HepG2 (cell line): Measurements from ENCODE around the gene OR2T33. TPM values are rescaled to one million over a fixed set of nuclear protein-coding genes. Genes with fewer than 3 reads are reported as not detected.

ENCODE experiments used
- ATAC-seq: fragments of 200-7000 bp; cut with Tn5 transposase; 3 replicates; pipeline ENCODE4 v1.9.1; 2020; ENCODE audit warnings: mild to moderate bottlenecking, moderate library complexity
- BruUV-seq: library from RNA; stranded (reverse); fragments of 400-500 nt; replicated peaks from 2 replicates; lab custom pipeline; 2021; lab: Mats Ljungman, UMichigan
- CTCF ChIA-PET: fragments of 300-600 bp; formaldehyde crosslinking; extraction: SDS; loops from one replicate; lab custom pipeline; 2021; ENCODE audit warnings: low total read pairs, inconsistent platforms, low intra/inter-chr PET ratio; lab: Yijun Ruan, JAX
- POLR2A ChIA-PET: fragments of 350-600 bp; sonication (Branson Sonifier 250); formaldehyde crosslinking; loops from one replicate; lab custom pipeline; 2020; ENCODE audit warnings: antibody characterized with exemption, inconsistent platforms; lab: Yijun Ruan, JAX
- DNase-seq: peaks from one replicate; pipeline ENCODE4 v3.0.0-alpha.2; 2015; ENCODE audit warnings: low spot score
- FAIRE-seq: peaks from 3 replicates; lab custom pipeline; 2011; peaks lifted over from hg19 to GRCh38; lab: Jason Lieb, UNC
- H2AFZ ChIP-seq: one replicate; pipeline ENCODE4 v1.6.1; 2011; ENCODE audit warnings: low read length, inconsistent platforms
- H3K27ac ChIP-seq: fragments of 300-600 bp; 3 replicates; pipeline ENCODE4 v1.8.0; 2011; ENCODE audit warnings: mixed run types, mild to moderate bottlenecking, mixed read lengths, low read length, inconsistent platforms; ENCODE audit not compliant: insufficient read depth; ENCODE audit errors: extremely low read length
- H3K27me3 ChIP-seq, 2 experiments: fragments of 200-600 bp in 1 of 2; 2 replicates in 1 of 2; 3 replicates in 1 of 2; pipeline versions ENCODE4 v1.6.0 to v1.8.0; 2011; ENCODE audit warnings: low read length in 2 of 2, mild to moderate bottlenecking in 2 of 2, moderate library complexity in 2 of 2, inconsistent platforms in 1 of 2; ENCODE audit not compliant: insufficient read depth in 2 of 2, control insufficient read depth in 1 of 2
- H3K36me3 ChIP-seq, 2 experiments: fragments of 200-600 bp in 1 of 2; replicated peaks in 1 of 2; 2 replicates in 1 of 2; 3 replicates in 1 of 2; pipeline versions ENCODE4 v1.5.1 to v1.8.0; 2011; ENCODE audit warnings: low read length in 2 of 2, inconsistent platforms in 1 of 2; ENCODE audit not compliant: insufficient read depth in 2 of 2, control insufficient read depth in 1 of 2
- H3K4me1 ChIP-seq: 2 replicates; pipeline ENCODE4 v1.5.1; 2012; ENCODE audit warnings: low read length, inconsistent platforms; ENCODE audit not compliant: insufficient read depth
- H3K4me2 ChIP-seq: 2 replicates; pipeline ENCODE4 v1.6.0; 2011; ENCODE audit warnings: low read depth, low read length, inconsistent platforms
- H3K4me3 ChIP-seq, 3 experiments: fragments of 200-600 bp in 1 of 3; sonication (generic), shearing (Covaris generic) in 1 of 3; replicated peaks in 1 of 3; 2 replicates each; pipeline ENCODE4 v1.5.1; 2011 to 2016; ENCODE audit warnings: low read length in 3 of 3, inconsistent platforms in 2 of 3, low read depth in 2 of 3, mild to moderate bottlenecking in 2 of 3, control low read depth in 1 of 3, mixed read lengths in 1 of 3; ENCODE audit not compliant: insufficient read depth in 1 of 3
- H3K79me2 ChIP-seq: one replicate; pipeline ENCODE4 v1.6.1; 2011; ENCODE audit warnings: low read length, inconsistent platforms; ENCODE audit not compliant: insufficient read depth
- H3K9ac ChIP-seq: 2 replicates; pipeline ENCODE4 v1.6.0; 2011; ENCODE audit warnings: mild to moderate bottlenecking, low read depth, low read length, inconsistent platforms; ENCODE audit not compliant: insufficient read depth
- H3K9me3 ChIP-seq: 2 replicates; pipeline ENCODE4 v1.5.1; 2012; ENCODE audit warnings: mild to moderate bottlenecking, low read length
- H4K20me1 ChIP-seq: 2 replicates; pipeline ENCODE4 v1.6.0; 2011; ENCODE audit warnings: inconsistent platforms, mild to moderate bottlenecking, low read length, moderate library complexity; ENCODE audit not compliant: insufficient read depth
- FOXM1 ChIP-seq: sonication (generic); formaldehyde crosslinking; IDR thresholded peaks from 2 replicates; pipeline ENCODE4 v1.5.0; 2020; ENCODE audit warnings: missing genetic modification reagents
- MED13 ChIP-seq: sonication (generic); formaldehyde crosslinking; IDR thresholded peaks from 2 replicates; pipeline ENCODE4 v1.5.0; 2020; ENCODE audit warnings: missing genetic modification reagents
- SRY ChIP-seq: sonication (generic); formaldehyde crosslinking; IDR thresholded peaks from 2 replicates; pipeline ENCODE4 v1.8.0; 2022; ENCODE audit warnings: mild to moderate bottlenecking, missing genetic modification reagents
- TGIF2 ChIP-seq: IDR thresholded peaks from 2 replicates; pipeline ENCODE4 v1.6.1; 2016; ENCODE audit warnings: control low read depth, missing compliant biosample characterization
- ZIK1 ChIP-seq: sonication (generic); formaldehyde crosslinking; IDR thresholded peaks from 2 replicates; pipeline ENCODE4 v1.5.0; 2020; ENCODE audit warnings: mild to moderate bottlenecking, low read depth, missing genetic modification reagents, borderline replicate concordance
- ZNF225 ChIP-seq: sonication (generic); formaldehyde crosslinking; IDR thresholded peaks from 2 replicates; pipeline ENCODE4 v1.4.0; 2020; ENCODE audit warnings: mild to moderate bottlenecking, missing genetic modification reagents
- ZNF326 ChIP-seq: sonication (generic); formaldehyde crosslinking; IDR thresholded peaks from 2 replicates; pipeline ENCODE4 v1.4.0; 2020; ENCODE audit warnings: missing genetic modification reagents, borderline replicate concordance
- WGBS: methylation state at CpG from one replicate; pipeline ENCODE4 v1.1.6; 2017; ENCODE audit warnings: low lambda C conversion rate; 5-methylcytosine and 5-hydroxymethylcytosine counted together
- in situ Hi-C: cut with HindIII; loops from 2 replicates; pipeline ENCODE4 v1.10.0; 2017; ENCODE audit warnings: low pct_unique_long_range_greater_than_20kb; ENCODE audit not compliant: extremely low pct_ligation_motif_present
- intact Hi-C: fragments of 100-400 bp; cut with micrococcal nuclease; formaldehyde crosslinking; loops from one replicate; pipeline ENCODE4 v1.10.0; 2022; ENCODE audit not compliant: unreplicated experiment
- polyA plus RNA-seq, 8 experiments: library from polyadenylated mRNA; depleted of rRNA in 3 of 8; stranded (reverse) in 7 of 8; unstranded in 1 of 8; fragments of >200 nt; fragmentation: Illumina TruSeq in 4 of 8; extraction: Trizol in 4 of 8; gene quantifications; 2 replicates each; pipeline versions ENCODE4 v1.2.1 to v1.2.3, GENCODE V29; 2011 to 2016; ENCODE audit warnings: low read depth in 4 of 8, missing spikeins in 1 of 8, mixed read lengths in 1 of 8; ENCODE audit not compliant: insufficient read depth in 1 of 8
- total RNA-seq, 5 experiments: library from RNA; depleted of rRNA; stranded (reverse); fragments of >200 nt; fragmentation: Illumina TruSeq; extraction: Trizol; gene quantifications; 2 replicates each; pipeline ENCODE4 v1.2.3, GENCODE V29; 2016; ENCODE audit warnings: low read depth in 1 of 5
- TF ChIP-seq, protein P1 (sequence below): sonication (generic); formaldehyde crosslinking; IDR thresholded peaks from 2 replicates; pipeline ENCODE4 v1.5.0; 2020; ENCODE audit warnings: mild to moderate bottlenecking, missing genetic modification reagents
- TF ChIP-seq, protein P2 (sequence below): sonication (generic); formaldehyde crosslinking; IDR thresholded peaks from 2 replicates; pipeline ENCODE4 v1.5.0; 2020; ENCODE audit warnings: mild to moderate bottlenecking, missing genetic modification reagents
- TF ChIP-seq, protein P3 (sequence below): sonication (generic); formaldehyde crosslinking; IDR thresholded peaks from 2 replicates; pipeline ENCODE4 v1.4.0; 2020; ENCODE audit warnings: missing genetic modification reagents
- TF ChIP-seq, protein P4 (sequence below), 2 experiments: sonication (generic) in 1 of 2; formaldehyde crosslinking in 1 of 2; IDR thresholded peaks; 2 replicates each; pipeline versions ENCODE4 v1.4.0 to v1.6.1; 2018 to 2020; ENCODE audit warnings: missing genetic modification reagents in 2 of 2, borderline replicate concordance in 1 of 2, low read depth in 1 of 2, mild to moderate bottlenecking in 1 of 2, missing biosample characterization in 1 of 2

The OR2T33 gene
- total and polyA plus RNA-seq, 2 of the 13 experiments (the other 11 are each of a cell fraction or from before 2014, with no cell fraction given) = not detected

DNA sequence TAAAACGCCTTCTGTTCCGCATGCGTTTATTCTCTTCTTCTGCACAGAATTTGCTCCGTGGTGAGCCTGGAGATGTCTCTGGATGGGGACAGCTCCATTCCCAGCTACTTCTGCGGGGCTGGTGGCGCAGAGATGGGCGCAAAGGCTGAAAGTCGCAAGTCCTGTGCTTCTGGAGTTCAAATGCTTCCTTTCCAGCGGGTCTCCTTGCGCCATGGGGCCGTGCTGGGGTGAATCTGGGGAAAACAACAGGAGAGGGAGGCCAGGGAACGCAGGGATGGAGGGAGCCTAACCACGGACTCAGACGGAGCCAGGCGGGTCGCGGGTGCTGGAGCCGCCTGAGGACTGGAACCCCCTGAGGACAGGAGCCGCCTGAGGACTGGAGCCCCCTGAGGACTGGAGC is 28.3 kb upstream of the OR2T33 start:
- WGBS = 33% methylated on average over 18 of the region's 19 CpGs
- H3K4me3 ChIP-seq = no peak overlapping the region
- H3K9ac ChIP-seq = no peak overlapping the region
- ChIA-PET POLR2A (no interaction called here), CTCF (no interaction called here)
- TF ChIP-seq ZNF326 (CRISPR knock-in tag) = no peak
- TF ChIP-seq, protein P1, sequence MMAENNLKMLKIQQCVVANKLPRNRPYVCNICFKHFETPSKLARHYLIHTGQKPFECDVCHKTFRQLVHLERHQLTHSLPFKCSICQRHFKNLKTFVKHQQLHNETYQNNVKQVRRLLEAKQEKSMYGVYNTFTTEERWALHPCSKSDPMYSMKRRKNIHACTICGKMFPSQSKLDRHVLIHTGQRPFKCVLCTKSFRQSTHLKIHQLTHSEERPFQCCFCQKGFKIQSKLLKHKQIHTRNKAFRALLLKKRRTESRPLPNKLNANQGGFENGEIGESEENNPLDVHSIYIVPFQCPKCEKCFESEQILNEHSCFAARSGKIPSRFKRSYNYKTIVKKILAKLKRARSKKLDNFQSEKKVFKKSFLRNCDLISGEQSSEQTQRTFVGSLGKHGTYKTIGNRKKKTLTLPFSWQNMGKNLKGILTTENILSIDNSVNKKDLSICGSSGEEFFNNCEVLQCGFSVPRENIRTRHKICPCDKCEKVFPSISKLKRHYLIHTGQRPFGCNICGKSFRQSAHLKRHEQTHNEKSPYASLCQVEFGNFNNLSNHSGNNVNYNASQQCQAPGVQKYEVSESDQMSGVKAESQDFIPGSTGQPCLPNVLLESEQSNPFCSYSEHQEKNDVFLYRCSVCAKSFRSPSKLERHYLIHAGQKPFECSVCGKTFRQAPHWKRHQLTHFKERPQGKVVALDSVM (CRISPR knock-in tag) = no peak
- no peak for TF ChIP-seq ZNF225 (CRISPR knock-in tag)
- no peak for TF ChIP-seq SRY (CRISPR knock-in tag)
- TF ChIP-seq, protein P2, sequence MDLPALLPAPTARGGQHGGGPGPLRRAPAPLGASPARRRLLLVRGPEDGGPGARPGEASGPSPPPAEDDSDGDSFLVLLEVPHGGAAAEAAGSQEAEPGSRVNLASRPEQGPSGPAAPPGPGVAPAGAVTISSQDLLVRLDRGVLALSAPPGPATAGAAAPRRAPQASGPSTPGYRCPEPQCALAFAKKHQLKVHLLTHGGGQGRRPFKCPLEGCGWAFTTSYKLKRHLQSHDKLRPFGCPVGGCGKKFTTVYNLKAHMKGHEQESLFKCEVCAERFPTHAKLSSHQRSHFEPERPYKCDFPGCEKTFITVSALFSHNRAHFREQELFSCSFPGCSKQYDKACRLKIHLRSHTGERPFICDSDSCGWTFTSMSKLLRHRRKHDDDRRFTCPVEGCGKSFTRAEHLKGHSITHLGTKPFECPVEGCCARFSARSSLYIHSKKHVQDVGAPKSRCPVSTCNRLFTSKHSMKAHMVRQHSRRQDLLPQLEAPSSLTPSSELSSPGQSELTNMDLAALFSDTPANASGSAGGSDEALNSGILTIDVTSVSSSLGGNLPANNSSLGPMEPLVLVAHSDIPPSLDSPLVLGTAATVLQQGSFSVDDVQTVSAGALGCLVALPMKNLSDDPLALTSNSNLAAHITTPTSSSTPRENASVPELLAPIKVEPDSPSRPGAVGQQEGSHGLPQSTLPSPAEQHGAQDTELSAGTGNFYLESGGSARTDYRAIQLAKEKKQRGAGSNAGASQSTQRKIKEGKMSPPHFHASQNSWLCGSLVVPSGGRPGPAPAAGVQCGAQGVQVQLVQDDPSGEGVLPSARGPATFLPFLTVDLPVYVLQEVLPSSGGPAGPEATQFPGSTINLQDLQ (CRISPR knock-in tag) = no peak
- no peak for TF ChIP-seq MED13 (CRISPR knock-in tag)
- no peak for TF ChIP-seq TGIF2
- TF ChIP-seq, protein P3, sequence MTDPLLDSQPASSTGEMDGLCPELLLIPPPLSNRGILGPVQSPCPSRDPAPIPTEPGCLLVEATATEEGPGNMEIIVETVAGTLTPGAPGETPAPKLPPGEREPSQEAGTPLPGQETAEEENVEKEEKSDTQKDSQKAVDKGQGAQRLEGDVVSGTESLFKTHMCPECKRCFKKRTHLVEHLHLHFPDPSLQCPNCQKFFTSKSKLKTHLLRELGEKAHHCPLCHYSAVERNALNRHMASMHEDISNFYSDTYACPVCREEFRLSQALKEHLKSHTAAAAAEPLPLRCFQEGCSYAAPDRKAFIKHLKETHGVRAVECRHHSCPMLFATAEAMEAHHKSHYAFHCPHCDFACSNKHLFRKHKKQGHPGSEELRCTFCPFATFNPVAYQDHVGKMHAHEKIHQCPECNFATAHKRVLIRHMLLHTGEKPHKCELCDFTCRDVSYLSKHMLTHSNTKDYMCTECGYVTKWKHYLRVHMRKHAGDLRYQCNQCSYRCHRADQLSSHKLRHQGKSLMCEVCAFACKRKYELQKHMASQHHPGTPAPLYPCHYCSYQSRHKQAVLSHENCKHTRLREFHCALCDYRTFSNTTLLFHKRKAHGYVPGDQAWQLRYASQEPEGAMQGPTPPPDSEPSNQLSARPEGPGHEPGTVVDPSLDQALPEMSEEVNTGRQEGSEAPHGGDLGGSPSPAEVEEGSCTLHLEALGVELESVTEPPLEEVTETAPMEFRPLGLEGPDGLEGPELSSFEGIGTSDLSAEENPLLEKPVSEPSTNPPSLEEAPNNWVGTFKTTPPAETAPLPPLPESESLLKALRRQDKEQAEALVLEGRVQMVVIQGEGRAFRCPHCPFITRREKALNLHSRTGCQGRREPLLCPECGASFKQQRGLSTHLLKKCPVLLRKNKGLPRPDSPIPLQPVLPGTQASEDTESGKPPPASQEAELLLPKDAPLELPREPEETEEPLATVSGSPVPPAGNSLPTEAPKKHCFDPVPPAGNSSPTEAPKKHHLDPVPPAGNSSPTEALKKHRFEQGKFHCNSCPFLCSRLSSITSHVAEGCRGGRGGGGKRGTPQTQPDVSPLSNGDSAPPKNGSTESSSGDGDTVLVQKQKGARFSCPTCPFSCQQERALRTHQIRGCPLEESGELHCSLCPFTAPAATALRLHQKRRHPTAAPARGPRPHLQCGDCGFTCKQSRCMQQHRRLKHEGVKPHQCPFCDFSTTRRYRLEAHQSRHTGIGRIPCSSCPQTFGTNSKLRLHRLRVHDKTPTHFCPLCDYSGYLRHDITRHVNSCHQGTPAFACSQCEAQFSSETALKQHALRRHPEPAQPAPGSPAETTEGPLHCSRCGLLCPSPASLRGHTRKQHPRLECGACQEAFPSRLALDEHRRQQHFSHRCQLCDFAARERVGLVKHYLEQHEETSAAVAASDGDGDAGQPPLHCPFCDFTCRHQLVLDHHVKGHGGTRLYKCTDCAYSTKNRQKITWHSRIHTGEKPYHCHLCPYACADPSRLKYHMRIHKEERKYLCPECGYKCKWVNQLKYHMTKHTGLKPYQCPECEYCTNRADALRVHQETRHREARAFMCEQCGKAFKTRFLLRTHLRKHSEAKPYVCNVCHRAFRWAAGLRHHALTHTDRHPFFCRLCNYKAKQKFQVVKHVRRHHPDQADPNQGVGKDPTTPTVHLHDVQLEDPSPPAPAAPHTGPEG (CRISPR knock-in tag) = no peak
- TF ChIP-seq ZIK1 (CRISPR knock-in tag) = no peak
- TF ChIP-seq, protein P4, sequence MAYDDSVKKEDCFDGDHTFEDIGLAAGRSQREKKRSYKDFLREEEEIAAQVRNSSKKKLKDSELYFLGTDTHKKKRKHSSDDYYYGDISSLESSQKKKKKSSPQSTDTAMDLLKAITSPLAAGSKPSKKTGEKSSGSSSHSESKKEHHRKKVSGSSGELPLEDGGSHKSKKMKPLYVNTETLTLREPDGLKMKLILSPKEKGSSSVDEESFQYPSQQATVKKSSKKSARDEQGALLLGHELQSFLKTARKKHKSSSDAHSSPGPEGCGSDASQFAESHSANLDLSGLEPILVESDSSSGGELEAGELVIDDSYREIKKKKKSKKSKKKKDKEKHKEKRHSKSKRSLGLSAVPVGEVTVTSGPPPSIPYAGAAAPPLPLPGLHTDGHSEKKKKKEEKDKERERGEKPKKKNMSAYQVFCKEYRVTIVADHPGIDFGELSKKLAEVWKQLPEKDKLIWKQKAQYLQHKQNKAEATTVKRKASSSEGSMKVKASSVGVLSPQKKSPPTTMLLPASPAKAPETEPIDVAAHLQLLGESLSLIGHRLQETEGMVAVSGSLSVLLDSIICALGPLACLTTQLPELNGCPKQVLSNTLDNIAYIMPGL (CRISPR knock-in tag; IDR thresholded peaks at IDR 0.05; ENCODE audit: borderline replicate concordance in 1 of 2, low read depth in 1 of 2) = no peak
- TF ChIP-seq FOXM1 (CRISPR knock-in tag) = no peak
- ATAC-seq = no peak
- in situ Hi-C loops (no loop called here), intact Hi-C loops (no loop called here)
- no peak for FAIRE-seq
- peaks cover 43% of the 10 kb centered on the region for H3K9me3 ChIP-seq
- DNase-seq = no peak
- no TSS peak for BruUV-seq
- no peaks in the 10 kb centered on the region for H3K4me1 ChIP-seq
- H2AFZ ChIP-seq = no peak overlapping the region
- no peaks in the 10 kb centered on the region for H3K36me3 ChIP-seq
- no peak overlapping the region for H3K4me2 ChIP-seq
- no peaks in the 10 kb centered on the region for H4K20me1 ChIP-seq
- no peaks in the 10 kb centered on the region for H3K79me2 ChIP-seq
- H3K27me3 ChIP-seq = no peaks in the 10 kb centered on the region
- no peak overlapping the region for H3K27ac ChIP-seq
